GM19025 (cell line): ENCODE results near the gene RNASE13.
"Not testable (repeated sequence)": the region's sequence is repeated elsewhere in the genome, so short reads cannot be mapped to it uniquely, and the experiment has no call there.

ENCODE experiments used
- ATAC-seq: cut with Tn5 transposase; IDR thresholded peaks from one replicate; pipeline ENCODE4 v1.9.1; 2021; ENCODE audit warnings: mild to moderate bottlenecking, low read depth, moderate library complexity; ENCODE audit not compliant: unreplicated experiment

Gene RNASE13

DNA sequence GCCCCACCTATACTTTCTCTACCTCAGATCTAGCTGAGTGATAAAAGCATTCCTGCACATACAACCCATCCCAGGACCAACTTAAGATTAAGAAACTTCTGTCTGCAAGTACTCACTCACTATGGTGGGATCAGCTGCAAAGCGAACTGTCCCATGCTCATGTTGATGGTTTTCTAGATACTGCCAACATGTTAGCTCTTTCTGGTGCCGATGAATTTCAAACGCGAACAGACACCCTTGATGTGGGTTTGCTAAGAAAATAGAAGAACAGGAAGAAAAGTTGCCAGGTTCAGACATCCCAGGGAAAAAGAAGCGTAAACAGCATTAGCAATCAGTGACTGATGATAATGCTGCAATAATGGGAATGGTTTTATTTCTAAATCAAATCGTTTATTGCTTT lies 37.0 kb downstream of the RNASE13 start:
- no peak for ATAC-seq

DNA sequence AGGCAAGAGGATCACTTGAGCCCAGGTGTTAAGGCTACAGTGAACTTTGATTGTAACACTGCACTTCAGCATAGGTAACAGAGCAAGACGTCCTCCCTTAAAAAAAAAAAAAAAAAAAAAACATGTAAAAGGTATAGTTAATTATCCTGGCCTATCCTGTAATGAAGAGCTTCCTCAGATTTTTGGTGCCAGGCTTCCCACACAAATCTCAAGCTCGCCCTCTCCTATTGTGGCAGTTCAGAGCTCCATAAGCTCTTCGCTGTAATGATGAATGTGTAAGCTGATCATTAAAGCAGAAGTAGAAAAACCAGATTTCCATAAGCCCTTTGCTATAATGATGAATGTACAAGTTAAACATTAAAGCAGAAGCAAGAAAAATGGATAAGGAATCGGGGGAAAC lies 37.5 kb downstream of the RNASE13 start:
- ATAC-seq: no peak

DNA sequence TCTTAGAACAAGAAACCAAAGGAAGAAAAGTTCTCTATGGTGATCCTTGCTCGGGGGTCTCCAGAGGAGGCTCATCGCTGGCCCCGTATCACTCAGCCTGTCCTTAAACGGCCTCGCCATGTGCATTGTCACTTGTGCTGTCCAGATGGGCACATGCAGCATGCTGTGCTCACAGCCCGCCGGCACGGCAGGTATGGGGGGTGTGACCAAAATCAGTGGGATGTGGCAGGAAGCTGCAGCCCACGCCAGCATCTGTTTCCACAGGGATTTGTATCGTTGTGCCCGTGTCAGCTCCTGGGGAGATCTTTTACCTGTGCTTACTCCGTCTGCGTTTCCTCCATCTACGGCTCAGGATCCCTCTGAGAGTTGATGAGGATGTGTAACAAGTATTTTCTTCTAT lies 38.1 kb downstream of the RNASE13 start:
- no peak for ATAC-seq

DNA sequence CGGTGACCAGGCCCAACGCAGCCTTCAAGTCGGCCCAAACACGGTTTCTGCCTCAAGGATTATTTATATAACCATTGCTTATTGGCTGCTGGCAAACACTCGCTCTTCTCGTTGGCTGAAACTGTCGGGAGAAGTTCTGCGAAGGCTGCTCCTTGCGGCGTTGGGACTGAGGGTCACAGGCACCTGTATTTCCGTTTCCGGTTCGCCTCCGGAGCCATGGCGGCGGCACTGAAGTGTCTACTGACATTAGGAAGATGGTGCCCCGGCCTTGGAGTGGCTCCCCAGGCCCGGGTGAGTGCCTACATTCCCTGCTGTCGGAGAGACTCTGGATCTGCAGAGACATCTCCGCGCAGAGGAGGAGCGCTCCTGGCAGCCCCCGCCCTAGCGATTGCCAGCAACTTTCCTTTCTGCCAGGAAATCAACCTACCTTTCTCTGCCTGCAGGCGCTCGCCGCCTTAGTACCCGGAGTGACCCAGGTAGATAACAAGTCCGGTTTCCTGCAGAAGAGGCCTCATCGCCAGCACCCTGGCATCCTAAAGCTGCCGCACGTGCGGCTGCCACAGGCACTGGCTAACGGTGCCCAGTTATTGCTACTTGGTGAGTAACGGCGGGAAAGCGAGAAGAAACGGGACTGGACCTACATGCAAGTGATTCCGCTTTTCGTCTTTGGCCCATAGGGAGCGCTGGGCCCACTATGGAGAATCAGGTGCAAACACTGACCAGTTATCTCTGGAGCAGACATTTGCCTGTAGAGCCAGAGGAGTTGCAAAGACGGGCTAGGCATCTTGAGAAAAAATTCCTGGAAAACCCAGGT lies 44.6 kb downstream of the RNASE13 start, which contains the start of gene METTL17:
Gene METTL17, plus strand, starts transcription at position 194 of the 814 bp plus-strand sequence. Its CDS starts 23 bp downstream, at position 217.
- ATAC-seq: peak; percentile 95

DNA sequence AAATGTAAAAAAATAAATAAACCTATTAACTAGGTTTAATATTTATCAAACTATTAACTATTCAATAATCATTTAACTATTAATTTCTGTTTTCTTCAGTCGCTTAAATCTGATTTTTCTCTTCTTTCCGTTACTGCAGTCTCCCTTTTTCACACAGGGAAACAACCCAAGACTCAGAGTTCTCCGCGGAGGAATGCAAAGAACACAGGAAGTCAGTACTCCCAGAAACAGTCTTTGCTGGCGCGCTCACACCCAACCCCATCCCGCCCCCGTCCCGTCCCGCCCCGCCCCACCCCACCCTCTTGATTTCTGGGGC lies 45.2 kb downstream of the RNASE13 start:
- no peak for ATAC-seq

DNA sequence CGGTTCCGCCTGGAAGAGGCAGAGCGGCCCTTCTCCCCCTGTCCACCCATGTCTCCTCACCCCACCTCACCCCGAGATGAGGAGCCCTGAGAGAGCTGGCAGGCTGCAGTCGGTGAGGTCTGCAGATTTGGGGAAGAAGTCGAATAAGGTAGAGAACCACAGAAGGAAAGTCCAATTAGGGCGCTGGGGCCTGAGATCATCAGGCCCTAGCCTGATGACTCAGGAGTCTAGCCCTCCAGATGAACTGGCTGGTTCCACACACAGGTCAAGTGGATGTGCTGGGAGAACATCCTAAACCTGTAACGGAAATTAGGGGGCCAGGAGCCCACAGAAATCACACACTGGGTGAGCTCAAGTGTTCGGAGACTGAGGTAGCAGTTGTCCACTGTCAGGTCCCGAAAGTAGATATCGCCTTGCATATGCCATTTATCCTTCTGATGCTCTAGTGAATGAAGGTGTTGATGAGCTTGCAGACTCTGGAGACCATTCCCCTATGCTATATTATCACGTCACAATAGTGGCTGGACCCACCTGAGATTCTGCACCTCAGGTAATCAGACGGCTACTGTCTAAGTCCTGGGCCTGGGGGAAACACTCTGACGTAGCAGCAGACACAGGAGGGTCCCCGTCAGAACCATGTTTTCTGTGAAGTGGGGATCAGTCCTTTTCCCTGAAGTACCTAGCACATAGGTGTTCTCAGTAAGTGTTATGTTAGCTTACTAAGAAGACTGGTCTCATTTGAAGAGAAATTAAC lies 45.7 kb downstream of the RNASE13 start:
- no peak for ATAC-seq

DNA sequence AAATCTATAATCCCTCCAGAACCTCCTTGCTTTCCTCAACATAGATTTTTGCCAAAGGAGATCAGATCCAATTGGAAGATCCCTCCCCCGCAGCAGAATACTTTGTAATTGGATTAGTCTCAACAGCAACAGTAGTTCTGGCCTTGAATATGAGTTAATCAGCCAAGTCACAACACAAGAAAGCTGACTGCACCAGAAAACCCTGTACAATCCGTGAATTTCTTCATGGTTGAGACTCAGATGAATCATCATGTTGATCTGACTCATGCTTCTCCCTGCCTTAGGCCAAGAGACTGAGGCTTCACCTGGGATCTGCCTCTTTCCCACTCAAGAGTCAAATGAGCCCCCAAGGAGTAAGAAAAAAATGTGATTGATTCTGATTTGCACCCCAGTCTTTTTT lies 47.8 kb downstream of the RNASE13 start:
- no peak for ATAC-seq

DNA sequence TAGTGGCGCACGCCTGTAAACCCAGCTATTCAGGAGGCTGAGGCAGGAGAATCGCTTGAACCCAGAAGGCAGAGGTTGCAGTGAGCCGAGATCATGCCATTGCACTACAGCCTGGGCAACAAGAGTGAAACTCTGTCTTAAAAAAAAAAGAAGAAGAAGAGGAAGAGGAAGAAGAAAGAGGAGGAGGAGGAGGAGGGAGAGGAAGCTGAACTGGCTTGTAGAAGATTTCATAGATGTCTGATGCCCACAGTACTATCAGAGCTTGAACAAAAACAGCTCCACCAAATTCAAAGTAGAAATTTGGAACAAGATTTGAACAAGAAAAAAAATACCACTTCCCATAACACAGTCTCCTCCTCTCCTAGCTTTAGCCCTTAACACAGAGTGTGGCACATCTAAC lies 49.0 kb downstream of the RNASE13 start:
- ATAC-seq: not testable (repeated sequence)
